GM19043 (cell line): ENCODE measurements around the gene SCN3A.

Experiments
- ATAC-seq: cut with Tn5 transposase; IDR thresholded peaks from one replicate; pipeline ENCODE4 v1.9.1; 2021; ENCODE audit warnings: low read depth; ENCODE audit not compliant: unreplicated experiment

The SCN3A gene

DNA sequence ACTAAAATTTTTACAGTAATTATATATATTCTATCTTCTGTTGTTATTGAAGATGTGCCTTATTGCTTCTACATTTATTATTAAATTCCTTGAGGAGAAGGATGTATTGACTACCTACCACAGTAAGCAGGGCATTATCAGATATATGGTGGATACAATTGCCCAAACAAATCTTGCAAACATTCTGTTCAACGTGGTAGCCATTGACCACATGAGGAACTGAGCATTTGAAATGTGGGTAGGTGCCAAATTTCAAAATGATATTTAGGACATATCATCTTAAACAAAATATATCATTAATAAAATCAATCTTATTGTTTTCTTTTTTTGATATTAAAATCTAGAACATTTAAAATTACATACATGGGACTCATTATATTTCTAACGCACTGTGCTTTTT is 11.1 kb downstream of the SCN3A start:
- peak; percentile 25 for ATAC-seq

DNA sequence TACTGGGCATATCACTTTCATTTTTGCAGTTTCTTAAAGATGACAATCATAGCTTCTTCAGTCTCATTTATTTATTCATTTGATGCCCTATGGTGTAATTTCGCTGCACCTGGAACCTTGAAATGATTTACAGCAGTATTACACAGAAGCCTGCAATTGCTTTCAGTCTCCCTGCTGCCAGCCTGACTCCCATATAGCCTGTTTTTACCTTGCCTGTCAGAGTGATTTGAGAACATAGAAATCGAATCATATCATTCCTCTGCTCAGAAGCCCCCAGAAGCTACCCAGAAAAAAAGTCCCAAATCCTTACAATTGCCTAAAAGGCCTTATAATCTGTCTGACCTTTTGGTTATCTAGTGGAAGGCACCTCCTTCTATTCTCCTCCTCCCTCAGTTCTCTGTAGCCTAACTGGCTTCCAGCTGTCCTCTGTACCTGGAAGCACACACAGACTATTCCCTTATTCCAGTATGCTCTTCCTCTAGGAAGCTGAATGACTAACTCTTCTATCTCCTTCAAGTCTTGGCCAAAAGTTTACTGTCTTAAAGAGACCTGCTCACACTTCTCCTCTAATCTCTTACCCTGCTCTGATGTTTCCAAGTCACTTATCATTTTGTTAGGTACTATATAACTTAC is 12.6 kb downstream of the SCN3A start:
- no peak for ATAC-seq

DNA sequence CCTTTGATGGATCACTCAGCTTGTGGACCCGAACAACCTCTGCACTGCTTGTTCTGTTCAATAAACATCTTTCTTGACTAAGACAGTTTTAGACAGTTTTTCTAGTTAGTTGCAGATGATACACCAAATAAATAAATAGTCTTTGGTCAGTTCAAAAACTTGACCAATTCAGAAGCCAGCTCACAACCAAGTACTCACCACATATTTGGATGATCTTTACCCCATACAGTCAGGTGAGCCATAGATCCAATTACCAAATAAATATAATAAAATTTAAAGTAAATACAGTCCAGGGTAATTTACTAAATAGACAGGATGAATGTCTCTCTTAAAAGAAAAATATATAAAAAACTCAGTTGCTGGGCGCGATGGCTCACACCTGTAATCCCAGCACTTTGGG is 18.2 kb downstream of the SCN3A start:
- no peak for ATAC-seq

DNA sequence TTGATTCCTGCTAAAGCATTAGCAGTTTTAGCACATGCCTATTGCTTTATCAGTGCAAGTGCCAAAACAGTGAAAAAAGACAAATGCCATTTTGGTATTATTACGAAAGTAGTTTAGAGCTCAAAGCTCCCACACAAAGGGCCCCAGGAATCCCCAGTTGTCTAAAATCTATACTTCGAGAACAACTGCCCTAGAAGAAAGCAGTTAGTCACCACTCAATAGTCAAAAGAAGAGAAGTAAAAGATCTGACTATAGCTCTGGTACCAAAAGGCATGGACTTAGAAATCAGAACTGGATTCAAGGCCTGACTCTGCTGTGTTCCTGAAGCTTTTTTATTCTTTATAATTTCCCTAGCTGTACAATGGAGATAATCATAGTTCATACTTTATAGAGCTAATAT is 21.8 kb downstream of the SCN3A start:
- ATAC-seq = no peak

DNA sequence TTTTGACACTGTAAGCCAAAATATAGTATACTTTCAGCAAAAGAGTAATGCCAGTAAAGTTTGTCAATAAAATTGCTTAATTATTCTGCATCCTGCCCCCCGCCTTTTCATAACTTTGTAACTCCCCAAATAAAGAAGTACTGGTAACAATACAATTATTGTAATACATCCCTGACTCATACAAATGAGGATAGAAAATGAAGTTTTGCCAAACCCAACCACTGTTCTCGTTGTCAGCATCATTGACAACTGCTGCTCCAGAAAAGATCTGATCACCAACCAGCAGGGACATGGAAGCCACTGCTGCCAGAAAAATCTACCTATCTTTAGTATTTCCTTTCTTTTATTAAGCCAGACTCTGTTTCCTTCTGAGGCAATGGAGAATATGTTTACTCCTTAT is 27.1 kb downstream of the SCN3A start:
- no peak for ATAC-seq

DNA sequence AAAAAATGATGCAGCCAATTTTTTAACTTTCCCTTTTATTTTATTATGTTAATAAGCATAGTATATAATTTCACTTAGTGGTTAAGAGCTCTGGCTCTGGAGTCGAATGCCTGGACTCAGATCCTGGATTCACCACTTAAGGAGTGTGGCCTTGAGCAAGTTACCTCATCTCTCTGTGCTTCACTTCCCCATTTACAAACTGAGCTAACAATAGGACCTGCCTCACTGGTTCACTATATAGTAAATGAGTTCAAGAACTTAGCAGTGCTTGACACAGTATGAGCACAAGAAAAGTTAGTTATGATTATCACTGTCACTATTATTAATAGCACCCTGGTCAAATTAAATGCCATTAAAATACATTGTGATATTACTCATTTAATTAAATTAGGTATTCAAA is 30.6 kb downstream of the SCN3A start:
- no peak for ATAC-seq

DNA sequence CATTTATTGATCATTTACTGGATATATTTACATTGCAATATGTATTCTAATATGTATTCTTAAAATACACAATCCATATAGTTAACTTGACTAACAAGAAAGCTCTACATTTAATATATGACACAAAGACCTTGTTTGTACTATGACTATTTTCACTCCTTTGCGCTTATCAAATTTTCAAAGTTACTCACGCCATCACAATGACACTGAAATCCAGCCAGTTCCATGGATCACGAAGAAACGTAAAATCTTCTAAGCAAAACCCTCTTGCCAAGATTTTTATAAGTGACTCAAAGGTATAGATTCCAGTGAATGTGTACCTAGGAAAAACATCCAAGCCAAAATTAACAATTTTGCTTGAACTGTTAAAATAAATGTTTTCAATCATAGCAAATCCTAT is 39.6 kb downstream of the SCN3A start:
- no peak for ATAC-seq

DNA sequence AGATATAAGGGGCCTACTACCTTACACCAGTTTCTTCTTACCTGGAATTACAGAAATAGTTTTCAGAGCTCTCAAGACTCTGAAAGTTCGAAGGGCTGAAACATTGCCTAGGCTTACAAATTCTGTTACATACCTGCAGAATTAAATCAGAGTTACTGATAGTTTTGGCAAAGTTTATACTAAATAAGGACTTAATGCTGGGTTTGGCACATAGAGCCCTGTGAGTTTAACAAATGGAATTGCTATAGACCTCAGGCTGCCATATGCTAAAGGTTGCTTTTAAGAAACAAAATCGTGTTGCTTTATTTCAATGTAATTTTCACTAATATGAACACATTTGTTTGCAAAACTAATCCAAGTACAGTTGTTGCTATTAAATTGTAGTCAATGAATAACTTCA is 40.1 kb downstream of the SCN3A start:
- ATAC-seq = no peak

DNA sequence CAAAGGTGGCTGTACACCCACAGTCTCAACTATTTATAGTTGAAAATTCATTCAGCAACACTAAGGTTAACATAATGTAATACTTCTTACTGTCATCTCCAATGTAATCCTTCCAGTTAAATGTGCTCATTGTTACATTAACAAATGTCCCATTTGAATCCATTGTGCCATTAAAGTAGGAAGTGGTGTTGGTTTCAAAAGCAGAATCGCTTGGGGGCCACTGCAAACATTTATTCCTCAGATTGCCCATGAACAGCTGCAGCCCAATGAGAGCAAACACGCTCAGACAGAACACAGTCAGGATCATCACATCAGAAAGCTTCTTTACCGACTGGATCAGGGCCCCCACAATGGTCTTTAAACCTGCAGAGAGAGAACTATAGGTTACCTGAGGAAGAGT is 41.4 kb downstream of the SCN3A start:
- no peak for ATAC-seq

DNA sequence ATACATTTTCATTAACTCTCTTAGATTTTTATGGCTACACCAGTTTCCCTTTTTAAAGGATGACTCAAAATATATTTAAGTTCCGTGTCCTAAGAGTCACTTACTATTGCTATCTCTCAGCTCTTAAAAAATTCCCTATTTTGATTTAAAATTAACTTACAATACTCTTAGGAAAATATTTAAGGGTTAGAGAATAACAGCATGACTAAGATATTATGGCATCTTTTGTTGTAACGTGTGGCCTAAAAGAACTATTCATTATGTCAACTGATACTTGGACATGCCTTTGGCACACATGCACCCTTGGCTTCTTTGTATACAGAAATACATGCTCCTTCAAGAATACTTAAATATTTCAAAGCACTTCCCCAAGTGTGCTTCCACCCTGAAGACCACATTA is 42.3 kb downstream of the SCN3A start:
- ATAC-seq = no peak

DNA sequence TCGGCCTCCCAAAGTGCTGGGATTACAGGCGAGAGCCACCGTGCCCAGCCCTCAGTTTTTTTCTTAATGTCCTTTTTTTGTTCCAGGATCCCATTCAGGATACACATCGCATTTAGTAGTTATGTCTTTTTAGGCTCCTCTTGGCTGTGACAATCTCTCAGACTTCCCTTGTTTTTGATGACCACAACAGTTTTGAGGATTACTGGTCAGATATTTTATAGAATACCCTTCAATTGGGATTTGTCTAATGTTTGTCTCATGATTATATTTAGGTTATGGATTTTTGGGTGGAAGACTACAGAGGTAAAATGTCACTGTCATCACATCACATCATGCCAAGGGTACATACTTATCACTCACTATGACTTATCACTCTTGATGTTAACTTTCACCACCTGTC is 46.7 kb downstream of the SCN3A start:
- ATAC-seq = no peak

DNA sequence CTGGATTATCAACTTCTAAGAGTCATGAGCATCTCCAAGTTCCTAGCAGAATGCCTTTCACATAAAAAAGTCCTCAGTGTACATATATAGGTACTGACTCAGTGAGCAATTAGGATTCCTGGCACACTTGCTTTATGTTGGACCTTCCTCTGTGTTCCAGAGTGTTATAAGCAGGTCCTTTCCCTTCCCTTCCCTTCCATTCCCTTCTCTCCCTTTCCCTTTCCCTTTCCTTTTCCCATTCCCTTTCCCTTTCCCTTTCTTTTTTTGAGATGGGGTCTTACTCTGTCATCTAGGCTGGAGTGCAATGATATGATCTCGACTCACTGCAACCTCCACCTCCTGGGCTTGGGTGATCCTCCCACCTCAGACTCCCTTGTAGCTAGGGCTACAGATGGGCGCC is 48.7 kb downstream of the SCN3A start:
- ATAC-seq = no peak

DNA sequence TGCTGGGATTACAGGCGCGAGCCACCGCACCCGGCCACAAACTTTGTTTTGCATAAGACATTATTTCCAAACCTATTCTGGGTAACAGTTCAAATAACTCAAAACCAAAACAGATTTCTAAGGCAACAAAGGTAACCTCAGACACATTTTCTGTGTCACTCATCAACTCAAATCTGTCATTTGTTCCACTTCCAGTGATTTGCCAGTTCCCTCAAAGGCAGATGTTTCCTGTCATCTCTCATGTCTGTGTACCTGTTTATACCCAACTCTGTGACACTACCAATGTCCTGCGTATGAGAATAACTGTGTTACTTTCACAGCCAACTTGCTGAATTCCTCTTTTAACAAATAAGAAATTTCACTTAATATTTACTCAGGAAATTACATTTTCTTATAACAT is 54.4 kb downstream of the SCN3A start:
- ATAC-seq = peak; percentile 76

DNA sequence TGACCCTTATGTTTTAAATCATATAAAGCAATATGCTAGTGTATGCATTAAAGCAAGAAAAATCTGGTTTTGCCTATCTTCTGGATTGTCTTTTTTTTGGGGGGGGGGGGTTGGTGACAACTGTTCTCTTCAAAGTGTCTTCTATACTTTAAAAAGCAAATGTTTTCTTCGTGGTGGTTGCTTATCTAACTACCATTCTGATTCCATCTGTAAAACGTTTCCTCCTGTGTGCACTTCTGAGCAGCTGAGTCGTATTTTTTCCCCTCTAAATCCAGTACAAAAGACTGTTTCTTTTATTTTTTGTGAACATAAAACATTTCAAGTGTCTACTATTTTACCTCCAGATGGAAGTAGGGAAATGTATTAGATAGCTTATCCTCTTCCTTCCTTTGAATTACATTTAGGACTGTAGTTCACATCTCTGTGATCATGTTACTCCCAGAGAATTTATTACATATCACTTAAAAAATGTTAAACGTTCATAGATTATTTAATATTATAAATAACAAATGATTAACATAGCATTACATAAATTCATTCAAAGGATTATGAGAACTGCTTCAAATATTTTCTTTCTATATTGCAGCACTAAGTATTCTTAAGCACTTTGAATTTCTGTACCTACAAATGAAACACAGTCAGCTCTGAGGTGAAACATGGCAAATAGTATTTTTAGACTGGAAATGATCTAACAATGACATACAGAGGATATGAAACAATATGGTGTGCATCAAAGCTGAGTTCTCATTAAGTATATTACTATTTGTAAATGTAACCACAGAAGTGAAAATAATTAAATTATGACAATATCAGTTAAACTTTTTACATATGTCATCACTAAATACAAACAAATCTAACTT is 56.4 kb downstream of the SCN3A start:
- ATAC-seq = no peak

DNA sequence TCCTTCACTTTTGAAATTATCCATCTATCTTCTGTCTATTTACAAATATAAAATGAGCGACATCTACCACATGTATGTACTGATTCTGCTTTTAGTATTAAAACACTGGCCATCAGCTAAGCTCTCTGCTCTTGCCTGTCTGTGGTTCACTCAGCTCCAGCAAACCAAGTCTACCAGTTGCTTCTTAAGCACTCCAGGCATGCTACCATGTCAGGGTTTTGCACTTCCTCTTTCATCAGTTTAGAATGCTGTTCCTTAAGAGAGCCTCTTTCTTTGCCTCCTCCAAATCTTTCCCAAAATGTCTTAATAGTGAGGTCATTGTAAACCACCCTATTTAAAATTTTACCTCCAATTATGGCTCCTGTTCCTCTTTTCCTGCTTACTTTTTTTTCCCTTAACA is 59.5 kb downstream of the SCN3A start:
- no peak for ATAC-seq

DNA sequence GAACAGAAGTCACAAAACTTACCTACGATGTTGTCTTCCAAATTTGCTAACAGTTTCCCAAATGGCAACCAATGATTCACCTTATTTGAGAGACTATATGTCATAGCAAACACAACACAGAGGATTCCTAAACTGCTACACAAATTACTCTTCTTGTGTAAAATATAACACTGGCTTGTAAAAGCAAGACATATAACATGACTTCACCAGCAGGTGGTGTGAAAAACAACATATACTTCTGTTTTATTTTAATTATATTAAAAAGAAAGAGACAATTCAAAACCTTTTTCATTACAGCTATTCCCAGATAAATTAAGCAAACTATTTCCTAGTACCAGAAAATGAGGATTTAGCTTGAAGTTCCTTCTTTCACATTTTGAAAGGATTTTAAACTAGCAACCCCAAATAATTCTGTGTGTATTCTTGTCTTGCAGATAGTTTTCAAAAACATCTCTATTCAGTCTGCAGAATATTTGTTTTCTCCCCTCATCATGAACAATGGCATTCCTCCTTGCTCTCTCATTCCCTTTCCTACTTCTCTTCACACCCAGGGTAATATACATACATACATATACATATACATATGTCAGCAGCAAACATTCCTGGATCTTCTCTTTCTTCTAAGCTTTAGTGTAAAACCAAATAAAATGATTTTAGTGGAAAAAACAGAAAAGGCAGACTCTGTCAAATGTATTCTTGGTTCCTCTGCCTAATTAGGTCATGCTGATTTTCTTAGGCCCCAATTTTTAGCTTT is 62.1 kb downstream of the SCN3A start:
- ATAC-seq = no peak

DNA sequence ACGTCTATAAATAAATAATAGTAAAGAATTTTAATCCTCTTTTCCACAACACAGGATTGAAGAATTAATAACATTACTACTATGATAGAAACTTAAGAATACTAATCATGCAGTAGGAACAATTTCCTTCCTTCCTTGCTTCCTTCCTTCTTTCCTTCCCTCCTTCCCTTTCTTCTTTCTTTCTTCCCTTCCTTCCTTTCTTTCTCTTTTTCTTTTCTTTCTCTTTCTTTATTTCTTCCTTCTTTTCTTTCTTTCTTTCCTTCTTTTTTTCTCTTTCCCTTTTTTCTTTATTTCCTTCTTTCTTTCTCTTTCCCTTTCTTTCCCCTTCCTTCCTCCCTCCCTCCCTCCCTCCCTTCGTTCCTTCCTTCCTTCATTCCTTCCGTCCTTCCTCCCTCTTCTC is 77.6 kb downstream of the SCN3A start:
- ATAC-seq = no peak

DNA sequence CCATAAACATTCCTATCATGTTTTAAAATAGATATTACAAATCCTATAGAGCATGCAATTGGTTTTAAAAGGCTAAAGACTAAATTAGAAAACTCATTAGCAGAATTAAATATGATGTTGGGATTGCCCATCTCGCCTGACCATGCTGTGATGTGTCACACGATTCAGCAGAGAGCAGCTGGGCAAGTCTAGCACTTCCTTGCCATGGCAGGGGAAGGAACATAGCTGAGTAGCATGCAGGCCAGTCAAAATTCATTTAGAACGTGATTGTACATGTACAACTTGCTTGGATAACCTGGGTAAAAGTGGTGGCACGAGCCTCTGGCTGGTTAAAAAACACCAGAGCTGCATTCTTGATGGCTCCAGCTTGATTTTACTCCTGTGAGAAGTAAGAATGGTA is 81.3 kb downstream of the SCN3A start:
- no peak for ATAC-seq

DNA sequence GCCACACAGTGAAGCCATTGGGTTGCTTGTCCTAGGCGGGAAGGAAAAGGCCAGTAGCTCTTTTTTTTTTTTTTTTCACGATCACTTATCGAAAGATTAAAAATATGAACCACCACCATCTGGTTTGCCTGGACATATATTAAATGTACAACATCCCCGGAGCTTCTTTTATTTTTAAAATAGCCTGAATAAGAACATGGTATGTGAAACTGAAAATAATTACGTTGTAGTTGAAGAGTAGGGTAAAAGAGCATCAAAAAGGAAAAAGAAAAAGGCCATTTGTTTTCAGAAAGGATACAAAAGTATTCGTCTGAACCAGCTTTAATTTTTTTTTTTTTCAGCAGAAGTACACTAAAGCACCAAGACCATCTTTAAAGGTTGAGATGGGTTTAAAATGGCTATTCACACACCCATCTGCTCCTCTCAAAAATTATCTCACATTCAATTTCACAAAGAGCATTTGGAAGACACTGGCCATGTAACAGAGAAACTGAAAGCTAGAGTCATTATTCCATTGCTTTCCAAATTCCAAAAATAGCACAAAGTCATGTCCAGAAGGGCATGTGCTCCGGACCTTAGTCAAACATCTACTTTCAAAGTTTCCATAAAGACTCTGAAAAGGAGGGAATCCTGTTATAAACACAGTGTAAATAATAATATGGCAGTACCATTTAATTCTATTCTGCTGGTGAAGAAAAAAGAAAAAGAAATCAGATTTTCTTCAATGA is 82.9 kb downstream of the SCN3A start:
- no peak for ATAC-seq

DNA sequence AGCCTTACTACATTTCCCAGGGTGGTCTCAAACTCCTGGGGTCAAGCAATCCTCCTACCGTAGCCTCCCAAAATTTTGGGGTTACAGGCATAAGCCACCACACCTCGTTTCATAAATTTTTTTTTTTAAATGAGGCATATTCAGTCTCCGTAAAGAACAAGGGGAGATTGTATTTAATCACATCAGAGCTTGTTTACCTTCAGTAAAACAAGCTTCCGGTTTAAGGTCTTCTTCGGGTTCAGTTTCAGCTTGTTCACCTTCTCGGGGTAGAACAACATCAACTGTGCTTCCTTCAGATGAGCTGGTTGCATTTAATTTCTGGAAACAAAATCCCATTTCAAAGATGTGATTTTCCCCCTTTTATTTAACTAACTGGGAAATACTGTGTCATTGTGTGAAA is 88.6 kb downstream of the SCN3A start:
- no peak for ATAC-seq

DNA sequence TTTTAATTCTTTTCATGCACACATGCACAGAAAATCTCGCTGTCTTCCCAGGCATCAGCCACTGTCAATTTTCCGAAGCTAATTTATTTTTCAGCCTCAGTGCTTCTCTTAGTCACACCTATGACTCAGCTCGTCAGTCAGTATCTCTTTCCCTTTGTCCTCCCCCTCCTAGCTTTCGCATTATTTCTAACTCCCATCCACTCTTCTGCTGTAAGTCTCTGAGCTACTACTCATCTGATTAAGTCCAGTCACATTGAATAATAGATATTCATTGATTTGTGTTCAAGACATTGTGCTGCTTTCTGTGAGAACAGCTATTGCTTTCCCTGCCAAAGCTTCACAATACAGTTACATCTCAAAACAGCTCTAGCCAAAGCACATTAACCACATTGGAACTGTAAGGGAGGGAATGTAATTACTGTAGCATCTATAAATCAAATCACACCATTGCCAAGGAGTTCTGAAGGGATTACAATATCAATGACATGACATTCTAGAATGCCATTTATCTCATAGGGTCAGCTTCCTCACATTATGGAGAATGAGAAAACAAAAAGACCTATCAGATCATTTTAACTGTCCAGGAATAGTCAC is 89.4 kb downstream of the SCN3A start:
- no peak for ATAC-seq
